GM19240 (cell line): Measurements from ENCODE around the gene PRKN.
"Not testable (repeated sequence)": the region's sequence is repeated elsewhere in the genome, so short reads cannot be mapped to it uniquely, and the experiment has no call there.

ENCODE experiments used
- DNase-seq: peaks from one replicate; pipeline ENCODE4 v3.0.0; 2011; ENCODE audit warnings: low spot score; ENCODE audit not compliant: insufficient read length

PRKN gene

GRCh38 chr6:161921602-161922395, 805.8 kb downstream of the PRKN start:
- no peak for DNase-seq

DNA sequence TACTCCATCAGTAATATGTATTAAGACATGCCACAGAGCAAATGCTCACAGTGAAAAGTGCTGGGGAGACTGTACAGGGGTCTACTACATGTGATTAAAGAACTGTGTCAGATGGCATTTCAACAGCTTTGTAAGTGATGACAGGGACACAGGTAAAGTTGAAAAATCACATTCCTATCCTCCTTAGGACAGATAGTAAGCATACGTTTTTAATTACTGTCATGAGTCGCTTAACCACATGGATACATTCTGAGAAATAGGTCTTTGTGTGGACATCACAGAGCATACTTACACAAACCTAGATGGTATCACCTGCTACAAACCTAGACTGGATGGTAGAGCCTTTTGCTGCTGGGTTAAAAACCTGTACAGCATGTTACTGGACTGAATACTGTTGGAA, 807.9 kb downstream of the PRKN start:
- no peak for DNase-seq

GRCh38 chr6:161918628-161919205, 808.8 kb downstream of the PRKN start:
- no peak for DNase-seq

DNA sequence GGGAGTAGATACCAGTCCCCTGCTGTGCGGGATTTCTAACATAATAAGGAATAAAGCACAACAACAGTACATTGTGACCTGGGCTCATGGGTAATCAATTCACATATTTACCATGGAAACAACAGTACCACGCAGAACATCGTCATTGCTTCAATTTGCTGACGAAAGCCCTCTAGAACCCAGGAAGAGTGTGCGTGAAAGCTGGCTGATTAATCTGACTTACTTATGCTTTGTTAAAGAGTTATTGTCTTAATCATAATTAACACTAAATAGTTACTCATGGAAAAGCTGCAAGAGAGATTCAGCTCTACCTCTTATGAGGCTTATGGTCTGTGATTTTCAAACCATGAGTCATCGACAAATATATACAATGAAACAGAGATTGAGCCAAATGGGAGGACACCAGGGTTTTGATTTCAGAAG, 809.4 kb downstream of the PRKN start:
- no peak for DNase-seq

GRCh38 chr6:161917645-161918044, 809.9 kb downstream of the PRKN start:
- no peak for DNase-seq

GRCh38 chr6:161915456-161915964, 812.1 kb downstream of the PRKN start:
- no peak for DNase-seq

DNA sequence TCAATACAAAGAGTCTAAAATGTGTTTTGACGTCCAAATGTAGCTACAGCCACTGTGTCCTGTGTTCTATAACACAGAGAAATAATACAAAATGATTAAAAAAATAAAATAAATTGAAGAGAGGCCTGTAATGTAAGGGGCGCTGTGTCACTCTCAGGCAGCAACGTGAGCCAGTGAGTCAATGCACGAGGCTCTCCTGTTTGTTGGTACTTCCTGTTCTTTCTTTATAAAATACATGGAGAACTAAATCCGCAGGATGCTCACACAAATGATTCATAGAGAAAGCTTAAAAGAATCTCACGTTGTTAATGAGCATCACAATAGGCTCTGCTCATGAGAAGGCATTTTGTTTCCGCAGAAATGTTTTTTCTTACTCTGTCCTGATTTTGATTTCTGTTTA, 818.7 kb downstream of the PRKN start:
- no peak for DNase-seq

DNA sequence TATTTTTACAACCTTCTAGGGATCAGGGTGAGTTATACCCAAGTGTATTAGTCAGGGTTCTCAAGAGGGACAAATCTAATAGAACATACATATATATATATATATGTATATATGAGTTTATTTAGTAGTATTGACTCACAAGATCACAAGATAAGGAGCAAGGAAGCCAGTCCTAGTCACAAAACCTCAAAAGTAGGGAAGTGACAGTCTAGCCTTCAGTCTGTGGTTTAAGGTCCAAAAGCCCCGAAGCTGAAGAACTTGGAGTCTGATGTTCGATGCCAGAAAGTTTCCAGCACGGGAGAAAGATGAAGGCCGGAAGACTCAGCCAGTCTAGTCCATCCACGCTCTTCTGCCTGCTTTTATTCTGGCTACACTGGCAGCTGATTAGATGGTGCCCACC, 821.0 kb downstream of the PRKN start:
- DNase-seq, result no peak

GRCh38 chr6:161903584-161904212, 823.9 kb downstream of the PRKN start:
- no peak for DNase-seq

GRCh38 chr6:161901740-161902426, 825.7 kb downstream of the PRKN start:
- no peak for DNase-seq

DNA sequence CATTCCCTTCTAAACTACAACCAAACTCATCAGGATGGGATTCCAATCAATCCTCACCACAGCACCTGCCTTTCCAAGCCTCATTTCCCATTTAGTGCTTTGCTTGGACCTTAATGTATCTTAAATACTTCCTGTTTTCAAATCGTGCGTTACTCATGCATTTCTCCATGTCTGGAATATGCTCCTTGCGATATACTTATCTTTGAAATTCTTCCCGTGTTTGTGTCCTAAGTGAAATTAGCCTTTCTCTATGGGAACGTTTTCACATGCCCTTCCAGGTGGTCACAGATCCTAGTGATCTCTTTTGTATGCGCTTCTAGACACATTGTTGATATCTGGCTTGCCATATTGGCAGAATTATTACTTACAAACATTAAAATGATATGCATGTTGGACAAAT, 833.1 kb downstream of the PRKN start:
- DNase-seq, result no peak

DNA sequence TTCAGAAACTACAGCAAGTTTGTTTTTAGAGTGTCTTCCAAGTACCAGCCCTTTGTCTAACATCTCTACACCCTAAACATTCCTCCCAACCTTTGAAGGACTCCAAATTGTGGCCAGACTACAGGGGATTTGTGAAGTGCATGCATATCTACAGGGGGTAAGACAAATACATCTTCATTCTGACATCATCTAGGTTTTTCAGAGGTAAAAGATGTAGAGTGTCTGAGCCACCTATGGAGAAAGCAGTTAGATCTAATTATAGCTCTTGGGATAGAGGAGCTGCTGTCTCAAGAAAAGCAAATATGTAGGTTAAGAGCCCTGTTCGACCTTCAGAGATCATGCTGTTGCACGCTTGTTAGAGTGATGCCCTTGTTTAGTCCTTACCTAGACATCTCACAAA, 836.0 kb downstream of the PRKN start:
- DNase-seq, result no peak

- DNase-seq, result no peak
Observed at GRCh38 chr6:161890832-161891297, 836.7 kb downstream of the PRKN start.

DNA sequence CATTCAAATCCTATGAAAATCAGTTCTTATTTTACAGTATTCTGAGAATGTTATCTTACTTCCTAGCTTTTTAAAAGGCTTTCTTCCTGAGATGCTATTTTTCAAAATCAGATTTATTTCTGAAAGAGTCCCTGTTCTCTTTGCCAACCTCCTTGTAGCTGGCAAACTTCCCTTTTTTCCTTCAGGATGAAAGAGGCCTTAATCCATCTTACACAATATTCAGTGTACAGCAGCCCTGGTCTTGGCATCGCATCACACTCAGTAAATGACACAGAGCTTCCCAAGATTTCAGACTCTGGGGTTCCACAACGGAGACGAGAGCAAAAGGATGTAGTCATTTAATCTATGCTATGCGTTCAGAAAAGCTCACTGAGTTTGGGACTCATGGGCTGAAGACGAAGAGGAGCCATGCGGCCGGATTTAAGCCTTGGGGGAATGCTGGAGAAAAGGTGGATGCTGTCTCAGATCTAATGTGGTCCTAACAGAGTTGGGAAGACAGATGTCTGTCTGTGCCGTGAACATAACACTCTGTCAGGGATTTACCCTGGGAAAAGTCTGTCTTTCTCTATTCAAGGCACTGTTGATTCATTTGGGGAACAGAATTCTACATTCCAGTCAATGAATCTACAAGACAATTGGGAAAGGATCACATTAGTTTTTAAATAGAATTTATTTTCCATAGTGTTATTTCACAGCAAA, 837.3 kb downstream of the PRKN start:
- no peak for DNase-seq

GRCh38 chr6:161889324-161889723, 838.2 kb downstream of the PRKN start:
- DNase-seq, result no peak

- not testable (repeated sequence) for DNase-seq
Observed at GRCh38 chr6:161886545-161886944, 841.0 kb downstream of the PRKN start.

DNA sequence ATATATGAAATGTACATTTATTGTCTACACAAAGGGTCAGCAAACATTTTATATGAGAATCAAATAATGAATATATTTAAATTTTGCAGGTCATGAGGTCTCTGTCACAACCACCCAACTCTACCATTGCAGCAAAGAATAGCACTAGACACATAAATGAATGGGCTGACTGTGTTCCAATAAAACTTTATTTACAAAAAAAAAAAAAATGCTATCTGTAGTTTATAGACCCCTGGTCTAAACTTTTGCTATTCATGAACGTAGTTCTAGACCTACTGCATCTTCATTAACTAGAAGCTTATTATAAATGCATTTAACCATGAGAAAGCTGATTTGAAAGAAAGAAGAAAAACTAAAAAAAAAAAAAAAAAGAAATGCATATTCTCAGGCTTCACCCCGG, 842.8 kb downstream of the PRKN start:
- DNase-seq, result no peak

DNA sequence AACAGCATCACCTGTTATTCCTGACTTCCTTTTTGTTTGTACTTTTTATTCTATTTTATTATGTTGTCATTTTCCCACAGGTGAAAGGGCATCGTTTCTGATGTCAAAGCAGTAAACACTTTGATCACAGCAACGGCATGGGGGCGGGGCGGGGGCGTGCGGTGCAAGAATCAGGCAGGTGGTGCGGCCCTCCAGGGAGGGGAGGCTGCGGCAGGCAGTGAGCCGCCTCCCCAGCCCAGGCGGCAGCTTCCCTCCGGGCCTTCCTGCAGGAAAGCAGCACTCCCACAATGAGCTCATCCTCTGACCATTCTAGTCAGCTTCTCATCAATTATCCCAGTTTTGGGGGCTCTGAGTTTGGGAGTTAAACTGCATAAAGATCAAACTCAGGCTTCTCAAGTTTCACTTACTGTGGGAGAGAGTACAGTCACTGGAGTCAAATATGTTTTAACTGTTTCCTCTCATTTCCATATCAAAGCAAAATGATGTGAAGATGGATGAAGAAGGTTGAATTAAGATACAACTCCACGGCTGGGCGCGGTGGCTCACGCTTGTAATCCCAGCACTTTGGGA, 845.3 kb downstream of the PRKN start:
- no peak for DNase-seq

- DNase-seq, result no peak
Observed at GRCh38 chr6:161880056-161880455, 847.5 kb downstream of the PRKN start.

GRCh38 chr6:161876231-161876630, 851.3 kb downstream of the PRKN start:
- no peak for DNase-seq
